Ishikawa (cell line): ENCODE measurements around the gene MORC4.

Experiments used
- CEBPB ChIP-seq: IDR thresholded peaks from 2 replicates; pipeline ENCODE4 v1.6.1; 2012
- CREB1 ChIP-seq: IDR thresholded peaks from 2 replicates; pipeline ENCODE4 v1.6.1; 2012; ENCODE audit warnings: low read depth
- EGR1 ChIP-seq: IDR thresholded peaks from 2 replicates; pipeline ENCODE4 v1.6.1; 2012
- EP300 ChIP-seq: IDR thresholded peaks from 2 replicates; pipeline ENCODE4 v1.6.1; 2012; ENCODE audit warnings: borderline replicate concordance
- FOXM1 ChIP-seq: IDR thresholded peaks from 2 replicates; pipeline ENCODE4 v1.6.1; 2012; ENCODE audit warnings: low read depth, borderline replicate concordance
- MAX ChIP-seq: IDR thresholded peaks from 2 replicates; pipeline ENCODE4 v1.6.1; 2012
- NFIC ChIP-seq: IDR thresholded peaks from 2 replicates; pipeline ENCODE4 v1.6.1; 2012
- RAD21 ChIP-seq: IDR thresholded peaks from 2 replicates; pipeline ENCODE4 v1.6.1; 2012; ENCODE audit warnings: low read depth
- TAF1 ChIP-seq: IDR thresholded peaks from 2 replicates; pipeline ENCODE4 v1.6.1; 2012; ENCODE audit warnings: low read depth, mild to moderate bottlenecking
- TCF12 ChIP-seq: IDR thresholded peaks from 2 replicates; pipeline ENCODE4 v1.6.1; 2012; ENCODE audit warnings: low read depth
- TEAD4 ChIP-seq: IDR thresholded peaks from 2 replicates; pipeline ENCODE4 v1.6.1; 2012
- YY1 ChIP-seq: IDR thresholded peaks from 2 replicates; pipeline ENCODE4 v1.6.1; 2012; ENCODE audit warnings: low read depth
- ZBTB7A ChIP-seq: IDR thresholded peaks from 2 replicates; pipeline ENCODE4 v1.6.1; 2012; ENCODE audit warnings: low read depth
- TF ChIP-seq, protein P1 (sequence below): IDR thresholded peaks from 2 replicates; pipeline ENCODE4 v1.6.1; 2012
- TF ChIP-seq, protein P2 (sequence below): IDR thresholded peaks from 2 replicates; pipeline ENCODE4 v1.6.1; 2012; ENCODE audit warnings: low read depth, mild to moderate bottlenecking

MORC4 gene

DNA sequence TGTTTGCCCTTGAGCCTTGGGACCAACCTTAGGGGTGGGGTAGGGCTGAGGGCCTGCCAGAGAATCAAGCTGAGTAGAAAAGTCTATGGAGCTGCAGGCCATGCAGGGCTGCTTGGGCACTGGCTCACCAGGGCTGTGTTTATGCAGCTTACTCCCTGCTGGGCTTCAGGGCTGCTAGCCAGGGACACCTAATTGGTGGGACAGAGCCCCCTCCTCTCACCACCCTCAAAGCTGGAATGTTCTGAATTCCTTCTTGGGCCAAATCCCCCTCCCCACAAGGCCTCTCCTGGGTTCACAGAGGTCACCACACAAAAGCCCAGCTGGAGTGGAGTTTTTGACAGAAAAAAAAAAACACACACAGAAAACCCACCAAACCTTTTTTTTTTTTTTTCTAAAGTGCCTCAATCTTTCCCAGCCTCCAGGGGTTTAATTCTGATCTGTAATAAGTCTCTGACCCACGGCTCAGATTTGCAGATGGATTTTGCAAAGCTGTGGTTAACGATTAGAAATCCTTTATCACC, 80.0 kb downstream of the MORC4 start, which contains the start of gene CLDN2:
Gene CLDN2 (plus strand): TSS at position 471 of the 521 bp plus-strand sequence. CDS start 7,827 bp downstream, outside the sequence.
- TF ChIP-seq MAX (no peak), TAF1 (no peak), TCF12 (no peak)
- TF ChIP-seq, protein P1, sequence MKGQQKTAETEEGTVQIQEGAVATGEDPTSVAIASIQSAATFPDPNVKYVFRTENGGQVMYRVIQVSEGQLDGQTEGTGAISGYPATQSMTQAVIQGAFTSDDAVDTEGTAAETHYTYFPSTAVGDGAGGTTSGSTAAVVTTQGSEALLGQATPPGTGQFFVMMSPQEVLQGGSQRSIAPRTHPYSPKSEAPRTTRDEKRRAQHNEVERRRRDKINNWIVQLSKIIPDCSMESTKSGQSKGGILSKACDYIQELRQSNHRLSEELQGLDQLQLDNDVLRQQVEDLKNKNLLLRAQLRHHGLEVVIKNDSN: no peak

DNA sequence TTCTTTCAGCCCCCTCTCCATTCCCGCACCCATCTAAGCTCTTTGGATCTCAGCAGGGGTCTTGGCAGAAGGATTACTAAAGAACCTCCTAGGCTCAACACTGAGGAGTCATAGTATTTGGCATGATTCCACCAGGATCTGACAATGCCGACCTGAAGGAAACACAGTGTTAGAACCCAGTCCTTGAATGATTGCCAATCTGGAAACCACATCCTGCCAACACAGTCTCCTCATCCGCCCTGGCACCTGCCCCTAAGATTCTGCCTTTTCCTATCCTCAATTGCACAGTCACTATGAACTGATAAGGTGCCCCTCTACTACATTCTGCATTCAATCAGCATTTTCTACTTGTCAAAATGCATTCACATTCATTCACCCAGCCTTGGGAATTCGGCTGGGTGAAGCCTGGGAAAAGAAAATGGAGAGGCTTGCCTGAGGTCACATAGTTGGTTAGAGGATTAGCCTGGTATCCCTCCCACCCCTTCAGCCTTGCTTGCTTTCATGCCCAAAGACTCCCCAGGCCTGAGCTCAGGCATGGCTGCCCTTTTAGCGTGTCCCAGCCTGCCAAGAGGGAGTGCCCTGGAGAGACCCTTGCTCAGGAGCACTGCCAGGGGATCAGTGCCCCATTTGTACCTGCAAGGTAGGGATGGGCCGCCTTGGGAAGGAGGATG, 82.0 kb downstream of the MORC4 start:
- TF ChIP-seq EGR1: no peak
- TF ChIP-seq NFIC: peak; percentile 86
- peak; percentile 42; the same call in 1 of the 2 replicates for TF ChIP-seq TCF12
- peak; percentile 46; the same call in 1 of the 2 replicates for TF ChIP-seq EP300

GRCh38 chrX:106912864-106913263, 87.1 kb downstream of the MORC4 start:
- TF ChIP-seq RAD21 (no peak), FOXM1 (no peak), EP300 (no peak), NFIC (no peak), TCF12 (no peak), TAF1 (no peak), EGR1 (no peak), MAX (no peak)

DNA sequence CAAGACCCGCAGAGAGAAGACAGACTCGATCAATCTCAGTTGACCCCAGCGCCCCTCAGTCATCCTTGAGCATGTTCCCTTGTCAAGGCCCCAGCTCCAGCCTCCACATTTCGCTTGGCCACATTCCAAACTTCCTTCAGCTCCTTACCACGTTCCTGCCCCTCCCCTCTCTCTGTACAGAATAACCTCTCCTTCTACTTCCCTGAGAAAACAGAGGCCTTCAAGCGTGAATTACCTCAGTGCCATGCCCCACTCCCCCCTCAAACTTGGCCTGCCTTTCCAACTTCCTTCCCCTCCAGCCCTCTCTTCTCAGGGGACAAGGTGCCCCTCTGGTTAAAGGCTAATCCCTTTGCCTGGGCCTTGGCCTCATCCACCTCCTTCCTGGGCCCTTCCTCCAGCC, 93.7 kb downstream of the MORC4 start:
- TF ChIP-seq EGR1: no peak
- no peak for TF ChIP-seq CEBPB
- TF ChIP-seq, protein P2, sequence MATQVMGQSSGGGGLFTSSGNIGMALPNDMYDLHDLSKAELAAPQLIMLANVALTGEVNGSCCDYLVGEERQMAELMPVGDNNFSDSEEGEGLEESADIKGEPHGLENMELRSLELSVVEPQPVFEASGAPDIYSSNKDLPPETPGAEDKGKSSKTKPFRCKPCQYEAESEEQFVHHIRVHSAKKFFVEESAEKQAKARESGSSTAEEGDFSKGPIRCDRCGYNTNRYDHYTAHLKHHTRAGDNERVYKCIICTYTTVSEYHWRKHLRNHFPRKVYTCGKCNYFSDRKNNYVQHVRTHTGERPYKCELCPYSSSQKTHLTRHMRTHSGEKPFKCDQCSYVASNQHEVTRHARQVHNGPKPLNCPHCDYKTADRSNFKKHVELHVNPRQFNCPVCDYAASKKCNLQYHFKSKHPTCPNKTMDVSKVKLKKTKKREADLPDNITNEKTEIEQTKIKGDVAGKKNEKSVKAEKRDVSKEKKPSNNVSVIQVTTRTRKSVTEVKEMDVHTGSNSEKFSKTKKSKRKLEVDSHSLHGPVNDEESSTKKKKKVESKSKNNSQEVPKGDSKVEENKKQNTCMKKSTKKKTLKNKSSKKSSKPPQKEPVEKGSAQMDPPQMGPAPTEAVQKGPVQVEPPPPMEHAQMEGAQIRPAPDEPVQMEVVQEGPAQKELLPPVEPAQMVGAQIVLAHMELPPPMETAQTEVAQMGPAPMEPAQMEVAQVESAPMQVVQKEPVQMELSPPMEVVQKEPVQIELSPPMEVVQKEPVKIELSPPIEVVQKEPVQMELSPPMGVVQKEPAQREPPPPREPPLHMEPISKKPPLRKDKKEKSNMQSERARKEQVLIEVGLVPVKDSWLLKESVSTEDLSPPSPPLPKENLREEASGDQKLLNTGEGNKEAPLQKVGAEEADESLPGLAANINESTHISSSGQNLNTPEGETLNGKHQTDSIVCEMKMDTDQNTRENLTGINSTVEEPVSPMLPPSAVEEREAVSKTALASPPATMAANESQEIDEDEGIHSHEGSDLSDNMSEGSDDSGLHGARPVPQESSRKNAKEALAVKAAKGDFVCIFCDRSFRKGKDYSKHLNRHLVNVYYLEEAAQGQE: no peak
- no peak for TF ChIP-seq TAF1
- TF ChIP-seq TEAD4: no peak
- no peak for TF ChIP-seq MAX
- TF ChIP-seq TCF12: no peak
- no peak for TF ChIP-seq CREB1
- no peak for TF ChIP-seq NFIC
- no peak for TF ChIP-seq FOXM1
- no peak for TF ChIP-seq EP300
- no peak for TF ChIP-seq RAD21
- no peak for TF ChIP-seq ZBTB7A
- no peak for TF ChIP-seq YY1
- TF ChIP-seq, protein P1: no peak

DNA sequence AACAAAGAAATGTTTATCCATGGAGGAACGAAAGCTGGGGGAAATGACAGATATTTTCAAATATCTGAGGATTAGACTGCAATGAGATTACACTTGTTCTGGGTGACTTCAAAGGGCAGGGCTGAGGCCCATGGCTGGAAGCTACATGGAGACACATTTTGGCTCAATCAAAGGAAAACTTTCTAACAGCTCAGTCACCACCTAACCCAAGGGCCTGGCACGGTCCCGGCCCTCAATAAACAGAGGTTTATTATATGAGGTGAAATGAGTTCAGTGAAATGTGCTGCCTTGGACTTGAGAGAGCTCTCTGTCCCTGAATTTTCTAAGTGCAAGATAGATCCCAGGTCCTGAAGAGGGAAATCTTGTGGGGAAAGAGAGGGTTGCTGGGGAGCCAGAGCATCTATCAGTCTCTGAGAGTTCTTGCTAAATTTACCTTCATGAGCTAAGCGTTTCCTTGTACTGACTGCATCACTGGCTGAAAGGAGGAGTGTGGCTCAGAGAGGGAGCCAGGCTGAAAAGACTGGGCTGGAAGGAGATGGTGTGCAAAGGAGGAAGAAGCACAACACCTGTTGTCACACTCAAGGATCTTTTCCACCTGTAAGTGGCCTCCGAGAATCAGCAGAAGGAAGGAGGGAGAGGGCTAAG, 94.8 kb downstream of the MORC4 start:
- TF ChIP-seq CEBPB (no peak), EGR1 (no peak), FOXM1 (no peak), RAD21 (no peak), TAF1 (no peak), TCF12 (no peak), YY1 (no peak), MAX (no peak), CREB1 (no peak), ZBTB7A (no peak), EP300 (no peak), TEAD4 (no peak), NFIC (no peak)
- TF ChIP-seq, protein P1: no peak
- TF ChIP-seq, protein P2: no peak
